Mononuclear cell (primary cell): ENCODE measurements around the gene CPNE8. TPM values are rescaled to one million over a fixed set of nuclear protein-coding genes. Genes with fewer than 3 reads are reported as not detected.

ENCODE experiments used
- H3K27me3 ChIP-seq: 2 replicates; pipeline ENCODE4 v1.6.0; 2011; ENCODE audit warnings: low read length, control low read depth; ENCODE audit not compliant: insufficient read depth
- H3K4me1 ChIP-seq: 2 replicates; pipeline ENCODE4 v1.5.1; 2011; ENCODE audit warnings: mild to moderate bottlenecking, low read length, control low read depth; ENCODE audit not compliant: insufficient read depth
- H3K4me3 ChIP-seq: 2 replicates; pipeline ENCODE4 v1.5.1; 2011; ENCODE audit warnings: mild to moderate bottlenecking, low read length, moderate library complexity
- H3K9me3 ChIP-seq: 2 replicates; pipeline ENCODE4 v1.5.1; 2011; ENCODE audit warnings: low read depth, mild to moderate bottlenecking, control low read depth, low read length
- total RNA-seq: library from RNA; depleted of rRNA; stranded (reverse); fragments of >200 nt; gene quantifications from one replicate; pipeline ENCODE4 v1.2.3, GENCODE V29; 2012

Gene CPNE8
- total RNA-seq, 1 donor, result 8.5 TPM

DNA sequence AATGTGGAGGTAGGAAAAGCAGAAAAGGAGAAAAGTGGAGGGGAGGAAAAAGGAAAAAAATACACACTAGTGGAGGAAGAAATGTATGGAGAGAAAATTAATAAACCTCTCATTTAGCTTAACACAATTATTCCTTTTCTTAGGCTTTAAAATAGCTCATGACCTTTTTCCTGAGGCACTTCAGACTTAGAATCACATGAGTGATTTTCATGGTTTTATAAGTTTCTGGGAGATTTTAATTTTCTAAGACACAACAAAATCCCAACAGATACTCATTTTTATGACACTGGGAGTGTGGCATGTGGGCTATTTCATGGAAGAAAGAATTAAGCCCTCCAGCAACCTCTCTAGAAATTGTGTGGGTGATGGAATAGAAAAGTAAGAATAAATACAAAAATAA lies 214.7 kb downstream of the CPNE8 start:
- H3K27me3 ChIP-seq, result no peaks in the 10 kb centered on the region
- H3K4me3 ChIP-seq, result no peak overlapping the region
- H3K9me3 ChIP-seq, result no peaks in the 10 kb centered on the region
- no peaks in the 10 kb centered on the region for H3K4me1 ChIP-seq

- H3K4me3 ChIP-seq, result no peak overlapping the region
- no peaks in the 10 kb centered on the region for H3K9me3 ChIP-seq
Observed at GRCh38 chr12:38689704-38690103, 215.7 kb downstream of the CPNE8 start.

GRCh38 chr12:38689195-38689594 lies 216.2 kb downstream of the CPNE8 start:
- no peaks in the 10 kb centered on the region for H3K27me3 ChIP-seq
- H3K4me3 ChIP-seq, result no peak overlapping the region
- H3K4me1 ChIP-seq, result no peaks in the 10 kb centered on the region
- H3K9me3 ChIP-seq, result no peaks in the 10 kb centered on the region

More at GRCh38 chr12:38689704-38690103, 215.7 kb downstream of the CPNE8 start:
- no peaks in the 10 kb centered on the region for H3K27me3 ChIP-seq
- no peaks in the 10 kb centered on the region for H3K4me1 ChIP-seq

GRCh38 chr12:38682521-38682920 lies 222.9 kb downstream of the CPNE8 start:
- no peak overlapping the region for H3K4me3 ChIP-seq
- no peaks in the 10 kb centered on the region for H3K4me1 ChIP-seq
- H3K9me3 ChIP-seq, result no peaks in the 10 kb centered on the region
- H3K27me3 ChIP-seq, result no peaks in the 10 kb centered on the region

DNA sequence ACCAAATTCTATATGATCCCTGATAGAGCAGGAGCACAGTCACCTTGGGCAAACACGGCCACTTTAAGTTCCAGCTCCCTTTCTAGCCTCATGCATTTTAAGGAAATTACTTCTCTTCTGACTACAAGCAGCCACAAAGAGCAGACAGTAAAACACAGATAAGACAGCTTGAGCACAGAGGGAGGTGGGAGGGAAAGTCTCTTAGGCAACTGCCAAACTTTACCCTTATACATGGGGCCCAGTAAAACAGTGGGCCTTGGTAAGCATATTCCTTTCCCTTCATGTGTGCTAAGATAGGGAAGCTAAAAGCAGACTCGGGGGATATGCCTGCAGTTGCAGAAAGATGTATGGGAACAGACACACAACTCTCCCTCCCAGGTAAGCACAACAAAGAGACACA lies 235.9 kb downstream of the CPNE8 start:
- H3K4me3 ChIP-seq, result no peak overlapping the region
- H3K9me3 ChIP-seq, result no peaks in the 10 kb centered on the region
- no peaks in the 10 kb centered on the region for H3K27me3 ChIP-seq
- no peaks in the 10 kb centered on the region for H3K4me1 ChIP-seq

GRCh38 chr12:38669081-38669480 lies 236.3 kb downstream of the CPNE8 start:
- Histone ChIP-seq H3K4me3 (no peak overlapping the region), H3K27me3 (no peaks in the 10 kb centered on the region), H3K4me1 (no peaks in the 10 kb centered on the region), H3K9me3 (no peaks in the 10 kb centered on the region)

DNA sequence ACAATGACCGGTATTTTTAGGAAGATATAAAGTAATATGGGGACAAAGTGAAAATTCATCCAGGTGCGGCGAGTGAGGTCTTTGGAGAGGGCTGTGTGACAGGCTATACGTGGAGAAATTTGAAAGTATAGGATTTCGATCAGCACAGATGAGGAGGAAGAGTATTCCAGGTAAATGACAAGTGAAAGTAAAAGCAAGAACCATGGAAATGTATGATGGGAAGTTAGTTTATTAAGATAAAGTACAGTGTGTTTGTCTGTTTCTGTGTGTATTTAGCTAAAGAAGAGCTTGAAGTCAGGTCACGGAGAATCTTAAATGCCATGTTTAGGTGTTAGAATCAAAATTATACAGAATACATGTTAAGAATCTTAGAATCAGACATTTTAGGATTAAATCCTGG lies 239.0 kb downstream of the CPNE8 start:
- Histone ChIP-seq H3K27me3 (no peaks in the 10 kb centered on the region), H3K4me3 (no peak overlapping the region), H3K4me1 (peaks cover 8% of the 10 kb centered on the region), H3K9me3 (peaks cover 14% of the 10 kb centered on the region)

GRCh38 chr12:38664661-38665269 lies 240.6 kb downstream of the CPNE8 start:
- Histone ChIP-seq H3K4me3 (no peak overlapping the region), H3K9me3 (peaks cover 14% of the 10 kb centered on the region), H3K4me1 (peaks cover 8% of the 10 kb centered on the region), H3K27me3 (no peaks in the 10 kb centered on the region)

DNA sequence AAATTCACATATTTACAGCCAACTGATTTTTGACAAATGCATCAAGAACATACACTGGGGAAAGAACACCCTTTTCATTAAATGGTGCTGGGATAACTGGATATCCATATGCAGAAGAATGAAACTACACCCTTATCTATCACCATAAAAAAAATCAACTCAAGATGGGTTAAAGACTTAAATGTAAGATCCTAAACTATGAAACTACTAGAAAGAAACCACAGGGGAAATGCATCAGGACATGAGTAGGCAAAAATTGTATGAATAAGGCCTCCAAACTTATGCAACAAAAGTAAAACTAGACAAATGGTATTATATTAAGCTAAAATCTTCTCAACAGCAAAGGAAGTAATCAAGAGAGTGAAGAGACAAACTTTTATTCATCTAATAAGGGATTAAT lies 242.6 kb downstream of the CPNE8 start:
- peaks cover 14% of the 10 kb centered on the region for H3K9me3 ChIP-seq
- H3K4me3 ChIP-seq, result no peak overlapping the region

GRCh38 chr12:38653650-38654049 lies 251.7 kb downstream of the CPNE8 start:
- H3K27me3 ChIP-seq, result no peaks in the 10 kb centered on the region

More for the DNA sequence above, 242.6 kb downstream of the CPNE8 start:
- Histone ChIP-seq H3K4me1 (peaks cover 8% of the 10 kb centered on the region), H3K27me3 (no peaks in the 10 kb centered on the region)

DNA sequence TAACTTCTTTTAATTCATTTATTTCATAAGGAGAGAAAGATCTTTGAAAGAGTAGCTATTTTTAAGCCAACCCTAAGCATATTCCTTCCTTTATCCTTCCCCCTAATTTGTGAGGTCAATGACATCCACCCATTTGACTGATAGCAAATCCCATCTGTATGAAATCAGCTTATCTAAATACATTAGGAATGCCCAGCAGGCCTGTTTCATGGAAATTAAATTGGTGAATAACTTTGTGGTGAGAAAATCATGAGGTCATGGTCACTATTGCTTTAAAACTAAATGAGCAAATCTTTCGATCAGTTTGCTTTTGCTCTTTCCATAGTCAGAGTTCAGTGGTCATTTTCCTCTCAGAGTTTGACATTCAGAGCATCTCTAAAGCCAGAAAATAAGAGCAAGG lies 256.6 kb downstream of the CPNE8 start:
- Histone ChIP-seq H3K4me1 (no peaks in the 10 kb centered on the region), H3K27me3 (no peaks in the 10 kb centered on the region), H3K4me3 (no peak overlapping the region), H3K9me3 (no peaks in the 10 kb centered on the region)

More at GRCh38 chr12:38653650-38654049, 251.7 kb downstream of the CPNE8 start:
- no peaks in the 10 kb centered on the region for H3K9me3 ChIP-seq
- no peaks in the 10 kb centered on the region for H3K4me1 ChIP-seq
- H3K4me3 ChIP-seq, result no peak overlapping the region

DNA sequence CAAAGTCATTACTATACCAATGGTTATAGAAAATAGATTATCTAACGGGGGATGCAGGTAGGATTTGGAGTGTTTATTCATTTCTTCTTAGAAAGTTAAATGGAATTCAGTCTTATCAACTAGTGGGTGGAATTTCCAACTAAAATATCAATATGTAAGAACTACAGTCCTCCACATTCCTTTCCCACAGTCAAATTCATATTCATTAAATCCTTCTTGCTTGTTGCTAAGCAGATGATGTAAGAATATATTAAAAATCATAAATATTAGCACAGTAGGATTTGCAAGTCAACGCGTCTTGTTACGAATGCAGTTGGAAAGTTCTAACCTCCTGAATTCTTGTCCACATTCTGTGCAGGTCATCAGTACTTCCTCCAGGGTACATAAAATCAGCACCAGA lies 259.2 kb downstream of the CPNE8 start:
- Histone ChIP-seq H3K9me3 (no peaks in the 10 kb centered on the region), H3K27me3 (no peaks in the 10 kb centered on the region), H3K4me3 (no peak overlapping the region), H3K4me1 (no peaks in the 10 kb centered on the region)

GRCh38 chr12:38639625-38640024 lies 265.8 kb downstream of the CPNE8 start:
- Histone ChIP-seq H3K9me3 (no peaks in the 10 kb centered on the region), H3K27me3 (no peaks in the 10 kb centered on the region), H3K4me3 (no peak overlapping the region), H3K4me1 (no peaks in the 10 kb centered on the region)

DNA sequence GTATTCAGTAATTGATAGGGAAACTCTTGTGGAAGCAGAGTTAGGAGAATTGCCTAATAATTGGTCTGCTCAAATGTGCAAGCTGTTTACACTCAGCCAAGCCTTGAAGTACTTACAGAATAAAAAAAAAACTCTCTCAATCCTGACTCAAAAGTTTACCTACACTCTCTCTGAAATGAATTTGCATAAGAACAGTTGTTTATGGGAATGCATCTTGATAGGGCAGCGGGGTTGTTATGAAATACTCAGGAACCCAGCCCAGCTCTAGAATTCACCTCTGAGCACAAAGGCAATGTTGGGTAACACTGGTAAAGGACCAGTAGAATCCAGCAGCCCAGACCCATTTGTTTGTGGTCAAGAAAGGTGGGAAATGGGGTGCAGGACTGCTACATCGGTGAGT lies 267.0 kb downstream of the CPNE8 start:
- Histone ChIP-seq H3K4me3 (no peak overlapping the region), H3K9me3 (no peaks in the 10 kb centered on the region), H3K4me1 (no peaks in the 10 kb centered on the region), H3K27me3 (no peaks in the 10 kb centered on the region)

- H3K4me3 ChIP-seq, result no peak overlapping the region
- H3K27me3 ChIP-seq, result no peaks in the 10 kb centered on the region
- no peaks in the 10 kb centered on the region for H3K4me1 ChIP-seq
- no peaks in the 10 kb centered on the region for H3K9me3 ChIP-seq
Observed at GRCh38 chr12:38633511-38633910, 271.9 kb downstream of the CPNE8 start.

GRCh38 chr12:38629064-38629463 lies 276.3 kb downstream of the CPNE8 start:
- H3K4me1 ChIP-seq, result no peaks in the 10 kb centered on the region
- no peaks in the 10 kb centered on the region for H3K9me3 ChIP-seq
- H3K27me3 ChIP-seq, result no peaks in the 10 kb centered on the region
- no peak overlapping the region for H3K4me3 ChIP-seq
